Smooth muscle cell (in vitro differentiated cells): ENCODE measurements around the gene CPT1C. TPM values are rescaled to one million over a fixed set of nuclear protein-coding genes. Genes with fewer than 3 reads are reported as not detected.

Experiments
- DNase-seq: peaks from one replicate; lab custom pipeline; 2025; ENCODE audit not compliant: unreplicated experiment; lab: John Stamatoyannopoulos, UW
- H2AFZ ChIP-seq: fragments of 200-600 bp; sonication (generic); 2 replicates; pipeline ENCODE4 v1.6.0; 2016; ENCODE audit warnings: antibody characterized with exemption, low read depth, mild to moderate bottlenecking
- H3F3A ChIP-seq: fragments of 200-600 bp; sonication (generic); 2 replicates; pipeline ENCODE4 v1.6.0; 2017; ENCODE audit warnings: antibody characterized with exemption, low read depth
- H3K27ac ChIP-seq: fragments of 200-600 bp; sonication (generic); 2 replicates; pipeline ENCODE4 v1.5.1; 2016; ENCODE audit warnings: low read depth, mild to moderate bottlenecking
- H3K27me3 ChIP-seq: fragments of 200-600 bp; sonication (generic); 2 replicates; pipeline ENCODE4 v1.6.1; 2016; ENCODE audit warnings: low read depth, mild to moderate bottlenecking
- H3K36me3 ChIP-seq: fragments of 200-600 bp; sonication (generic); 2 replicates; pipeline ENCODE4 v1.5.1; 2016; ENCODE audit warnings: low read depth
- H3K4me1 ChIP-seq: fragments of 200-600 bp; sonication (generic); 2 replicates; pipeline ENCODE4 v1.5.1; 2016; ENCODE audit warnings: low read depth
- H3K4me2 ChIP-seq: fragments of 200-600 bp; sonication (generic); 2 replicates; pipeline ENCODE4 v1.6.0; 2016; ENCODE audit warnings: mild to moderate bottlenecking
- H3K4me3 ChIP-seq: fragments of 200-600 bp; sonication (generic); 2 replicates; pipeline ENCODE4 v1.5.1; 2016; ENCODE audit warnings: mild to moderate bottlenecking
- H3K79me2 ChIP-seq: fragments of 200-600 bp; sonication (generic); 2 replicates; pipeline ENCODE4 v1.6.0; 2016; ENCODE audit warnings: low read depth, mild to moderate bottlenecking
- H3K9ac ChIP-seq: fragments of 200-600 bp; sonication (generic); 2 replicates; pipeline ENCODE4 v1.6.0; 2016; ENCODE audit warnings: low read depth
- H3K9me3 ChIP-seq: fragments of 200-600 bp; sonication (generic); replicated peaks from 2 replicates; pipeline ENCODE4 v1.5.1; 2016; ENCODE audit warnings: low read depth
- H4K20me1 ChIP-seq: fragments of 200-600 bp; sonication (generic); 2 replicates; pipeline ENCODE4 v1.6.0; 2016; ENCODE audit warnings: low read depth
- CTCF ChIP-seq: fragments of 200-600 bp; sonication (generic); IDR thresholded peaks from 2 replicates; pipeline ENCODE4 v1.5.1; 2017; ENCODE audit warnings: borderline replicate concordance, mild to moderate bottlenecking, antibody characterized with exemption; ENCODE audit not compliant: insufficient read depth, poor library complexity, severe bottlenecking
- WGBS: methylation state at CpG from one replicate; pipeline ENCODE4 v1.1.7; 2016; ENCODE audit warnings: low lambda C conversion rate; 5-methylcytosine and 5-hydroxymethylcytosine counted together
- polyA plus RNA-seq: library from polyadenylated mRNA; unstranded; fragments of >200 nt; fragmentation: Nextera tagmentation; extraction: Ambion mirVana; gene quantifications from 2 replicates; pipeline ENCODE4 v1.2.1, GENCODE V29; 2016
- total RNA-seq: library from RNA; depleted of rRNA; stranded (reverse); fragments of >200 nt; gene quantifications from 2 replicates; pipeline ENCODE4 v1.2.3, GENCODE V29; 2014

The CPT1C gene
- total and polyA plus RNA-seq, 2 experiments from 2014 or later: 19.7 to 20.0 TPM

GRCh38 chr19:49710372-49710951 lies 19.5 kb downstream of the CPT1C start:
- no peak overlapping the region for H3K27ac ChIP-seq
- H2AFZ ChIP-seq: no peak overlapping the region
- no peak overlapping the region for H3K9ac ChIP-seq
- no peak for TF ChIP-seq CTCF
- no peaks in the 10 kb centered on the region for H3K4me1 ChIP-seq
- H4K20me1 ChIP-seq: no peaks in the 10 kb centered on the region
- no peaks in the 10 kb centered on the region for H3K36me3 ChIP-seq
- no peaks in the 10 kb centered on the region for H3K27me3 ChIP-seq
- no peak overlapping the region for H3K4me3 ChIP-seq
- DNase-seq: no peak
- no peaks in the 10 kb centered on the region for H3F3A ChIP-seq
- H3K79me2 ChIP-seq: no peaks in the 10 kb centered on the region
- H3K9me3 ChIP-seq: no peaks in the 10 kb centered on the region
- H3K4me2 ChIP-seq: no peak overlapping the region
- 82% methylated on average over 20 of the region's 20 CpGs for WGBS

- Histone ChIP-seq H3K36me3 (no peaks in the 10 kb centered on the region), H3K9ac (no peak overlapping the region), H4K20me1 (no peaks in the 10 kb centered on the region), H3K4me1 (no peaks in the 10 kb centered on the region), H3K27me3 (no peaks in the 10 kb centered on the region), H3K4me3 (no peak overlapping the region), H3K4me2 (no peak overlapping the region), H3K9me3 (no peaks in the 10 kb centered on the region), H3K79me2 (no peaks in the 10 kb centered on the region), H2AFZ (no peak overlapping the region), H3K27ac (no peak overlapping the region), H3F3A (no peaks in the 10 kb centered on the region)
- 53% methylated on average over 16 of the region's 20 CpGs for WGBS
- no peak for TF ChIP-seq CTCF
- no peak for DNase-seq
Observed at GRCh38 chr19:49712397-49712859, 21.5 kb downstream of the CPT1C start.

GRCh38 chr19:49713236-49713845 lies 22.4 kb downstream of the CPT1C start:
- 74% methylated on average over 6 of the region's 8 CpGs for WGBS
- no peak overlapping the region for H2AFZ ChIP-seq
- no peaks in the 10 kb centered on the region for H3F3A ChIP-seq

More at GRCh38 chr19:49713236-49713845, 22.4 kb downstream of the CPT1C start:
- TF ChIP-seq CTCF: no peak
- Histone ChIP-seq H3K4me3 (no peak overlapping the region), H3K4me2 (no peak overlapping the region), H3K9me3 (no peaks in the 10 kb centered on the region), H3K9ac (no peak overlapping the region), H3K27ac (no peak overlapping the region), H3K4me1 (no peaks in the 10 kb centered on the region), H3K36me3 (no peaks in the 10 kb centered on the region), H3K27me3 (no peaks in the 10 kb centered on the region), H4K20me1 (no peaks in the 10 kb centered on the region), H3K79me2 (no peaks in the 10 kb centered on the region)
- no peak for DNase-seq
